RWPE1 (cell line): ENCODE results near the gene RRAD.

ENCODE experiments used
- CTCF ChIA-PET: fragments of 350-600 bp; sonication (Branson Sonifier 250); formaldehyde crosslinking; extraction: SDS; loops from one replicate; lab custom pipeline; 2021; lab: Yijun Ruan, JAX
- POLR2A ChIA-PET: fragments of 400-600 bp; formaldehyde crosslinking; extraction: SDS; loops from one replicate; lab custom pipeline; 2020; ENCODE audit warnings: antibody characterized with exemption; ENCODE audit not compliant: low non-redundant PET; lab: Yijun Ruan, JAX
- DNase-seq: peaks from one replicate; pipeline ENCODE4 v3.0.0; 2012; ENCODE audit warnings: low spot score
- H3K27ac ChIP-seq: fragments of 450-650 bp; 2 replicates; pipeline ENCODE4 v1.5.1; 2017
- CTCF ChIP-seq: fragments of 450-650 bp; conservative IDR thresholded peaks from 2 replicates; pipeline ENCODE4 v1.5.1; 2017; ENCODE audit warnings: low read depth, mild to moderate bottlenecking

RRAD gene

GRCh38 chr16:66950971-66951790, 25.8 kb upstream of the RRAD start:
- CTCF ChIA-PET: interaction anchor here (0.6 kb wide), 2 partner anchors 13 to 114 kb away, joined by 3 to 4 read pairs; no protein-coding TSS in a partner anchor
- no peak overlapping the region for H3K27ac ChIP-seq
- no peak for DNase-seq
- TF ChIP-seq CTCF: no peak
- POLR2A ChIA-PET: interaction anchor here (0.6 kb wide), 2 partner anchors 62 to 236 kb away, joined by 3 to 5 read pairs; no protein-coding TSS in a partner anchor

GRCh38 chr16:66950437-66950836, 25.1 kb upstream of the RRAD start:
- H3K27ac ChIP-seq: no peak overlapping the region
- DNase-seq: no peak
- ChIA-PET CTCF (interaction anchor here (0.6 kb wide), 1 partner anchor 12 kb away, joined by 4 read pairs; no protein-coding TSS in a partner anchor), POLR2A (no interaction called here)
- no peak for TF ChIP-seq CTCF

GRCh38 chr16:66949472-66949871, 24.1 kb upstream of the RRAD start:
- CTCF ChIA-PET: interaction anchor here (0.7 to 0.8 kb wide), 2 partner anchors 206 to 418 kb away, joined by 4 to 8 read pairs; no protein-coding TSS in a partner anchor

GRCh38 chr16:66948837-66949225, 23.5 kb upstream of the RRAD start:
- CTCF ChIA-PET: interaction anchor here (0.7 kb wide), 1 partner anchor 206 kb away, joined by 8 read pairs; no protein-coding TSS in a partner anchor
- no peak for TF ChIP-seq CTCF
- peak overlapping the region; percentile 82 for H3K27ac ChIP-seq
- POLR2A ChIA-PET: interaction anchor here (0.7 kb wide), 1 partner anchor 188 kb away, joined by 4 read pairs; no protein-coding TSS in a partner anchor
- DNase-seq: no peak

More at GRCh38 chr16:66949472-66949871, 24.1 kb upstream of the RRAD start:
- no peak for DNase-seq
- H3K27ac ChIP-seq: no peak overlapping the region
- TF ChIP-seq CTCF: no peak
- POLR2A ChIA-PET: no interaction called here

GRCh38 chr16:66948134-66948836, 22.9 kb upstream of the RRAD start:
- H3K27ac ChIP-seq: peak overlapping the region; percentile 82
- ChIA-PET CTCF (no interaction called here), POLR2A (interaction anchor here (0.7 kb wide), 1 partner anchor 188 kb away, joined by 4 read pairs; no protein-coding TSS in a partner anchor)
- TF ChIP-seq CTCF: no peak
- DNase-seq: peak; percentile 62
